Chondrocyte (in vitro differentiated cells): ENCODE results near the gene ODAD2. TPM values are rescaled to one million over a fixed set of nuclear protein-coding genes. Genes with fewer than 3 reads are reported as not detected.
"Not testable (repeated sequence)": the region's sequence is repeated elsewhere in the genome, so short reads cannot be mapped to it uniquely, and the experiment has no call there.

ENCODE experiments used
- DNase-seq: peaks from one replicate; pipeline ENCODE4 v3.0.0; 2021; ENCODE audit warnings: mixed read lengths, low spot score
- H3K27ac Mint-ChIP-seq: one replicate; pipeline ENCODE4 v1.8.0; 2021; ENCODE audit warnings: mild to moderate bottlenecking, moderate library complexity, mixed read lengths; ENCODE audit not compliant: unreplicated experiment
- H3K27me3 Mint-ChIP-seq: 2 replicates; pipeline ENCODE4 v1.8.0; 2021; ENCODE audit warnings: low read depth, mixed read lengths
- H3K36me3 Mint-ChIP-seq: 2 replicates; pipeline ENCODE4 v1.8.0; 2021; ENCODE audit warnings: low read depth, mixed read lengths
- H3K4me1 Mint-ChIP-seq: 2 replicates; pipeline ENCODE4 v1.8.0; 2021; ENCODE audit warnings: low read depth, mild to moderate bottlenecking, mixed read lengths
- H3K4me3 Mint-ChIP-seq: one replicate; pipeline ENCODE4 v1.8.0; 2021; ENCODE audit warnings: mild to moderate bottlenecking, moderate library complexity, mixed read lengths; ENCODE audit not compliant: unreplicated experiment
- H3K9me3 Mint-ChIP-seq: 2 replicates; pipeline ENCODE4 v1.8.0; 2021; ENCODE audit warnings: low read depth, mixed read lengths
- CTCF ChIP-seq: fragments of 200-600 bp; sonication (generic); IDR thresholded peaks from 2 replicates; pipeline ENCODE4 v1.5.0; 2021; ENCODE audit warnings: antibody characterized with exemption, mild to moderate bottlenecking, moderate library complexity
- total RNA-seq: library from RNA; stranded (reverse); gene quantifications from 3 replicates; pipeline ENCODE4 v1.2.1, GENCODE V29; 2021

The ODAD2 gene
- total RNA-seq, 1 donor from 2014 or later, result 1.0 TPM

GRCh38 chr10:27908231-27908630, 90.6 kb downstream of the ODAD2 start:
- Mint-ChIP-seq H3K27me3 (no peaks in the 10 kb centered on the region), H3K9me3 (peaks cover 5% of the 10 kb centered on the region), H3K4me1 (peaks cover 8% of the 10 kb centered on the region), H3K4me3 (no peak overlapping the region), H3K36me3 (peaks cover 3% of the 10 kb centered on the region), H3K27ac (no peak overlapping the region)
- DNase-seq, result no peak
- no peak for TF ChIP-seq CTCF

GRCh38 chr10:27899485-27899884, 99.4 kb downstream of the ODAD2 start:
- not testable (repeated sequence) for H3K4me1 Mint-ChIP-seq, H3K27ac Mint-ChIP-seq, H3K4me3 Mint-ChIP-seq, H3K27me3 Mint-ChIP-seq, DNase-seq
- Mint-ChIP-seq H3K36me3 (peaks cover 14% of the 10 kb centered on the region), H3K9me3 (peaks cover 25% of the 10 kb centered on the region)

DNA sequence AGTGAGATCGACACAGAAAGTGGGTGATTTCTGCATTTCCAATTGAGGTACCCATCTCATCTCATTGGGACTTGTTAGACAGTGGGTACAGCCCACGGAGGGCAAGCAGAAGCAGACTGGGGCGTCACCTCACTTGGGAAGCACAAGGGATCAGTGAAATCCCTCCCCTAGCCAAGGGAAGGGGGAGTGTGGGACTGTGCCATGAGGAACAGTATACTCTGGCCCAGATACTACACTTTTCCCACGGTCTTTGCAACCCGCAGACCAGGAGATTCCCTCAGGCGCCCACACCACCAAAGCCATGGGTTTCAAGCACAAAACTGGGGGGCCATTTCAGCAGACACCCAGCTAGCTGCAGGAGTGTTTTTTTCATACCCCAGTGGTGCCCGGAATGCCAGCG, 99.8 kb downstream of the ODAD2 start:
- Mint-ChIP-seq H3K9me3 (peaks cover 24% of the 10 kb centered on the region), H3K4me1 (peaks cover 4% of the 10 kb centered on the region), H3K4me3 (no peak overlapping the region), H3K27ac (no peak overlapping the region), H3K36me3 (peaks cover 13% of the 10 kb centered on the region), H3K27me3 (no peaks in the 10 kb centered on the region)
- TF ChIP-seq CTCF, result no peak
- DNase-seq, result no peak

- Mint-ChIP-seq H3K4me3 (no peak overlapping the region), H3K36me3 (peaks cover 2% of the 10 kb centered on the region), H3K27me3 (no peaks in the 10 kb centered on the region), H3K9me3 (peaks cover 6% of the 10 kb centered on the region), H3K4me1 (no peaks in the 10 kb centered on the region), H3K27ac (no peak overlapping the region)
- no peak for DNase-seq
- no peak for TF ChIP-seq CTCF
Observed at GRCh38 chr10:27893358-27893954, 105.4 kb downstream of the ODAD2 start.

DNA sequence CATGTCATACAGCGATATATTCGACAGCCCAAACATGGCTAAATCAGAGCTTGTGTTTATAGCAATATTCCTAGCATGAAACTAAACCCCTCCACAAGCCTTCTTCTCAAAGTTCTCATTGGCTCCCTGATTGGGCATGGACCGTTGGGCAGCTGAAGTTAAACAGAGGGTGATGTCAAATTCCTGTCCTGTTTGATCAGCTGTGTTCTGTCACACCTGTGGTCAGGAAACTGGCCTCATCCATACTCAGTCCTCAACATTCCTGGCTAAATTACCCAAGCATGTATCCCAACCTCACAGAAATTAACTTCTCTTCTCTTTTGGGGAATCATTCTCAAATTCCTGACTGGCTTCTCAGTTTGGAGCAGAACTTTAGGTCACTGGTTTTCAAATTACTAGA, 107.9 kb downstream of the ODAD2 start:
- no peak for TF ChIP-seq CTCF
- no peak overlapping the region for H3K4me3 Mint-ChIP-seq
- no peak overlapping the region for H3K27ac Mint-ChIP-seq
- no peaks in the 10 kb centered on the region for H3K27me3 Mint-ChIP-seq
- H3K9me3 Mint-ChIP-seq, result peaks cover 12% of the 10 kb centered on the region
- DNase-seq, result no peak
- no peaks in the 10 kb centered on the region for H3K4me1 Mint-ChIP-seq
- H3K36me3 Mint-ChIP-seq, result peaks cover 1% of the 10 kb centered on the region

DNA sequence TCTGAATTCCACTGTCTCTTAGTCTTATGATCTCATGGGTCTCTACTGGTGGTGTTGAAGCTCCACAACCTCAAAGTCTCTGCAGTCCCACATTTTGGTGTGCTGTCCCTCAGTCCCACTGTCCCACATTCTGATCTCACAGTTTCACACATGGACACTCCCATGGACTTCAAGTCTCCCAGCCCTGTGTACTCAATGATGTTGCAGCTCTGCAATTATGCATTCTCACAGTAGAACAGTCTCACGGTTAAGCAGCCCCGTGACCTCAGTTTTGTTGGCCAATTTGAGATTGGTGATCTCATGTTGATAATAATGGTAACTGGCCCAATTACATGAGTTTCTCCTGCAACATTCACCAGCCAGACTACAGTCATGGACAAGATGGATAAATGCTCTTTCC, 109.4 kb downstream of the ODAD2 start:
- H3K27ac Mint-ChIP-seq, result no peak overlapping the region
- H3K27me3 Mint-ChIP-seq, result no peaks in the 10 kb centered on the region
- peaks cover 4% of the 10 kb centered on the region for H3K36me3 Mint-ChIP-seq
- TF ChIP-seq CTCF, result no peak
- H3K4me1 Mint-ChIP-seq, result no peaks in the 10 kb centered on the region
- DNase-seq, result no peak
- H3K4me3 Mint-ChIP-seq, result no peak overlapping the region
- H3K9me3 Mint-ChIP-seq, result peaks cover 15% of the 10 kb centered on the region
